Ishikawa (cell line): ENCODE results near the gene SIKE1.

Experiments
- CEBPB ChIP-seq: IDR thresholded peaks from 2 replicates; pipeline ENCODE4 v1.6.1; 2012
- CREB1 ChIP-seq: IDR thresholded peaks from 2 replicates; pipeline ENCODE4 v1.6.1; 2012; ENCODE audit warnings: low read depth
- EGR1 ChIP-seq: IDR thresholded peaks from 2 replicates; pipeline ENCODE4 v1.6.1; 2012
- EP300 ChIP-seq: IDR thresholded peaks from 2 replicates; pipeline ENCODE4 v1.6.1; 2012; ENCODE audit warnings: borderline replicate concordance
- FOXM1 ChIP-seq: IDR thresholded peaks from 2 replicates; pipeline ENCODE4 v1.6.1; 2012; ENCODE audit warnings: low read depth, borderline replicate concordance
- NFIC ChIP-seq: IDR thresholded peaks from 2 replicates; pipeline ENCODE4 v1.6.1; 2012
- RAD21 ChIP-seq: IDR thresholded peaks from 2 replicates; pipeline ENCODE4 v1.6.1; 2012; ENCODE audit warnings: low read depth
- TAF1 ChIP-seq: IDR thresholded peaks from 2 replicates; pipeline ENCODE4 v1.6.1; 2012; ENCODE audit warnings: low read depth, mild to moderate bottlenecking
- TEAD4 ChIP-seq: IDR thresholded peaks from 2 replicates; pipeline ENCODE4 v1.6.1; 2012
- YY1 ChIP-seq: IDR thresholded peaks from 2 replicates; pipeline ENCODE4 v1.6.1; 2012; ENCODE audit warnings: low read depth
- ZBTB7A ChIP-seq: IDR thresholded peaks from 2 replicates; pipeline ENCODE4 v1.6.1; 2012; ENCODE audit warnings: low read depth
- TF ChIP-seq, protein P1 (sequence below): IDR thresholded peaks from 2 replicates; pipeline ENCODE4 v1.6.1; 2012; ENCODE audit warnings: low read depth, mild to moderate bottlenecking
- TF ChIP-seq, protein P2 (sequence below): IDR thresholded peaks from 2 replicates; pipeline ENCODE4 v1.6.1; 2012
- TF ChIP-seq, protein P3 (sequence below): IDR thresholded peaks from 2 replicates; pipeline ENCODE4 v1.6.1; 2012

DNA sequence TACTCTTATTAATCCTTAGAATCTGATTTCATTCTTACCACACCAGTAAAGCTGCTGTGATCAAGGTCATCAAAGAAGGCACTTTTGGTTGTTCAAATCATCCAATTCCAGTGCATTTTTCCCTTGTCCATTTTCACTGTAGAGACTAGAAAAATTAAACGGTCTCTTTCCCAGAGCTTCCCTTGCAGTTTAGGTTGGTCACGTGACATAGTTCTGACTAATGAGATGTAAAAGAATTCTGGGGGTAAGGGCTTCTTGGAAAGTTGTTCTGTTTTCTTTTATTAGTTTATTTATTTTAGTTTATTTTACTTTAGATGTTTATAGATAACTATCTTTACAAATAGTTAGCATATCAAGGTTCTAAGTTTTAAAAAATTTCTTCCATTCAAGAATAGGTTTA, 39.9 kb upstream of the SIKE1 start:
- TF ChIP-seq CREB1 (no peak), TEAD4 (no peak), NFIC (no peak), RAD21 (no peak), FOXM1 (no peak), TAF1 (no peak), CEBPB (no peak), YY1 (no peak), EP300 (no peak), ZBTB7A (no peak), EGR1 (no peak)
- TF ChIP-seq, protein P1, sequence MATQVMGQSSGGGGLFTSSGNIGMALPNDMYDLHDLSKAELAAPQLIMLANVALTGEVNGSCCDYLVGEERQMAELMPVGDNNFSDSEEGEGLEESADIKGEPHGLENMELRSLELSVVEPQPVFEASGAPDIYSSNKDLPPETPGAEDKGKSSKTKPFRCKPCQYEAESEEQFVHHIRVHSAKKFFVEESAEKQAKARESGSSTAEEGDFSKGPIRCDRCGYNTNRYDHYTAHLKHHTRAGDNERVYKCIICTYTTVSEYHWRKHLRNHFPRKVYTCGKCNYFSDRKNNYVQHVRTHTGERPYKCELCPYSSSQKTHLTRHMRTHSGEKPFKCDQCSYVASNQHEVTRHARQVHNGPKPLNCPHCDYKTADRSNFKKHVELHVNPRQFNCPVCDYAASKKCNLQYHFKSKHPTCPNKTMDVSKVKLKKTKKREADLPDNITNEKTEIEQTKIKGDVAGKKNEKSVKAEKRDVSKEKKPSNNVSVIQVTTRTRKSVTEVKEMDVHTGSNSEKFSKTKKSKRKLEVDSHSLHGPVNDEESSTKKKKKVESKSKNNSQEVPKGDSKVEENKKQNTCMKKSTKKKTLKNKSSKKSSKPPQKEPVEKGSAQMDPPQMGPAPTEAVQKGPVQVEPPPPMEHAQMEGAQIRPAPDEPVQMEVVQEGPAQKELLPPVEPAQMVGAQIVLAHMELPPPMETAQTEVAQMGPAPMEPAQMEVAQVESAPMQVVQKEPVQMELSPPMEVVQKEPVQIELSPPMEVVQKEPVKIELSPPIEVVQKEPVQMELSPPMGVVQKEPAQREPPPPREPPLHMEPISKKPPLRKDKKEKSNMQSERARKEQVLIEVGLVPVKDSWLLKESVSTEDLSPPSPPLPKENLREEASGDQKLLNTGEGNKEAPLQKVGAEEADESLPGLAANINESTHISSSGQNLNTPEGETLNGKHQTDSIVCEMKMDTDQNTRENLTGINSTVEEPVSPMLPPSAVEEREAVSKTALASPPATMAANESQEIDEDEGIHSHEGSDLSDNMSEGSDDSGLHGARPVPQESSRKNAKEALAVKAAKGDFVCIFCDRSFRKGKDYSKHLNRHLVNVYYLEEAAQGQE: no peak
- TF ChIP-seq, protein P2, sequence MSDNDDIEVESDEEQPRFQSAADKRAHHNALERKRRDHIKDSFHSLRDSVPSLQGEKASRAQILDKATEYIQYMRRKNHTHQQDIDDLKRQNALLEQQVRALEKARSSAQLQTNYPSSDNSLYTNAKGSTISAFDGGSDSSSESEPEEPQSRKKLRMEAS: no peak
- TF ChIP-seq, protein P3, sequence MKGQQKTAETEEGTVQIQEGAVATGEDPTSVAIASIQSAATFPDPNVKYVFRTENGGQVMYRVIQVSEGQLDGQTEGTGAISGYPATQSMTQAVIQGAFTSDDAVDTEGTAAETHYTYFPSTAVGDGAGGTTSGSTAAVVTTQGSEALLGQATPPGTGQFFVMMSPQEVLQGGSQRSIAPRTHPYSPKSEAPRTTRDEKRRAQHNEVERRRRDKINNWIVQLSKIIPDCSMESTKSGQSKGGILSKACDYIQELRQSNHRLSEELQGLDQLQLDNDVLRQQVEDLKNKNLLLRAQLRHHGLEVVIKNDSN: no peak
